HCT116 (cell line): Measurements from ENCODE around the gene SH2B2.

Experiments
- CEBPB ChIP-seq: IDR thresholded peaks from 2 replicates; pipeline ENCODE4 v1.6.1; 2012; ENCODE audit warnings: low read depth
- CTCF ChIP-seq, 3 experiments: fragments of 200-600 bp in 1 of 3; sonication (generic) in 1 of 3; IDR thresholded peaks in 2 of 3; conservative IDR thresholded peaks in 1 of 3; 2 replicates each; pipeline ENCODE4 v1.5.1; 2012 to 2017; ENCODE audit warnings: low read depth in 2 of 3, low read length in 2 of 3, antibody characterized with exemption in 1 of 3, borderline replicate concordance in 1 of 3, control low read depth in 1 of 3, mild to moderate bottlenecking in 1 of 3, mixed read lengths in 1 of 3, mixed run types in 1 of 3, moderate library complexity in 1 of 3; ENCODE audit not compliant: insufficient read depth in 1 of 3
- EZH2 ChIP-seq: fragments of 200-600 bp; sonication (generic); IDR thresholded peaks from 2 replicates; pipeline ENCODE4 v1.6.1; 2017; ENCODE audit warnings: antibody characterized with exemption, mixed run types
- EZH2phosphoT487 ChIP-seq: fragments of 200-600 bp; IDR thresholded peaks from 2 replicates; pipeline ENCODE4 v1.6.1; 2018; ENCODE audit warnings: antibody characterized with exemption, borderline replicate concordance
- MAX ChIP-seq: IDR thresholded peaks from 2 replicates; pipeline ENCODE4 v1.6.1; 2012
- POLR2A ChIP-seq: IDR thresholded peaks from 2 replicates; pipeline ENCODE4 v1.7.0; 2011; ENCODE audit warnings: borderline replicate concordance; ENCODE audit not compliant: insufficient read depth, insufficient read length; ENCODE audit errors: extremely low read depth
- POLR2AphosphoS5 ChIP-seq: IDR thresholded peaks from 2 replicates; pipeline ENCODE4 v1.6.1; 2011; ENCODE audit warnings: mild to moderate bottlenecking, low read depth, low read length, moderate library complexity
- SP1 ChIP-seq: IDR thresholded peaks from 2 replicates; pipeline ENCODE4 v1.6.1; 2012; ENCODE audit warnings: low read depth

- TF ChIP-seq EZH2: no peak
- no peak for TF ChIP-seq CTCF (IDR thresholded peaks at IDR 0.05 in 2 of 3, conservative IDR thresholded peaks at IDR 0.05 in 1 of 3; ENCODE audit: borderline replicate concordance in 1 of 3, insufficient read depth in 1 of 3, low read depth in 2 of 3, low read length in 2 of 3)
- no peak for TF ChIP-seq POLR2AphosphoS5
- no peak for TF ChIP-seq EZH2phosphoT487
- TF ChIP-seq SP1: no peak
- TF ChIP-seq POLR2A: no peak
- no peak for TF ChIP-seq MAX
- TF ChIP-seq CEBPB: no peak
Measured at GRCh38 chr7:102289057-102289456, 2.4 kb downstream of the SH2B2 start.
